WTC11 (cell line): ENCODE results near the gene C12orf43. TPM values are rescaled to one million over a fixed set of nuclear protein-coding genes. Genes with fewer than 3 reads are reported as not detected.

Experiments used
- ATAC-seq: fragments of 200-7000 bp; cut with Tn5 transposase; 2 replicates; pipeline ENCODE4 v1.10.0; 2021; ENCODE audit warnings: mild to moderate bottlenecking, moderate library complexity
- CTCF ChIA-PET: fragments of 300-600 bp; sonication (Branson Sonifier 250); formaldehyde crosslinking; loops from one replicate; lab custom pipeline; 2021; ENCODE audit warnings: antibody characterized with exemption; lab: Charles Lee
- POLR2A ChIA-PET: fragments of 350-600 bp; sonication (Branson Sonifier 250); formaldehyde crosslinking; loops from one replicate; lab custom pipeline; 2021; ENCODE audit warnings: antibody characterized with exemption; lab: Charles Lee
- DNase-seq: peaks from one replicate; pipeline ENCODE4 v3.0.0; 2021; ENCODE audit warnings: low spot score
- H3K27ac Mint-ChIP-seq: 2 replicates; pipeline ENCODE4 v1.8.0; 2021; ENCODE audit warnings: mixed read lengths
- H3K27me3 Mint-ChIP-seq: 2 replicates; pipeline ENCODE4 v1.8.0; 2021; ENCODE audit warnings: low read depth, mild to moderate bottlenecking, moderate library complexity, mixed read lengths
- H3K36me3 Mint-ChIP-seq: 2 replicates; pipeline ENCODE4 v1.8.0; 2021; ENCODE audit warnings: mixed read lengths
- H3K4me1 Mint-ChIP-seq: 2 replicates; pipeline ENCODE4 v1.8.0; 2022; ENCODE audit warnings: mixed read lengths
- H3K4me3 Mint-ChIP-seq: 2 replicates; pipeline ENCODE4 v1.8.0; 2021; ENCODE audit warnings: mild to moderate bottlenecking, moderate library complexity, mixed read lengths
- H3K9me3 Mint-ChIP-seq: 2 replicates; pipeline ENCODE4 v1.8.0; 2021; ENCODE audit warnings: mixed read lengths
- CTCF ChIP-seq: fragments of 200-600 bp; IDR thresholded peaks from 2 replicates; pipeline ENCODE4 v1.8.0; 2022; ENCODE audit warnings: antibody characterized with exemption
- FOXP1 ChIP-seq: sonication (generic); formaldehyde crosslinking; IDR thresholded peaks from 2 replicates; pipeline ENCODE4 v1.8.0; 2022; ENCODE audit warnings: missing genetic modification reagents, mild to moderate bottlenecking, moderate library complexity, borderline replicate concordance
- HMGA2 ChIP-seq: fragments of 250-450 bp; sonication (Bioruptor Pico); IDR thresholded peaks from 2 replicates; pipeline ENCODE4 v1.4.0; 2021; ENCODE audit warnings: mild to moderate bottlenecking, moderate library complexity
- HMGXB4 ChIP-seq: sonication (generic); formaldehyde crosslinking; IDR thresholded peaks from 2 replicates; pipeline ENCODE4 v1.8.1; 2023; ENCODE audit warnings: mild to moderate bottlenecking, moderate library complexity, missing genetic modification reagents
- IRF2 ChIP-seq: sonication (generic); formaldehyde crosslinking; IDR thresholded peaks from 2 replicates; pipeline ENCODE4 v1.8.0; 2022; ENCODE audit warnings: low read depth, missing genetic modification reagents, borderline replicate concordance
- NFYB ChIP-seq: sonication (generic); formaldehyde crosslinking; conservative IDR thresholded peaks from 2 replicates; pipeline ENCODE4 v1.8.0; 2022; ENCODE audit warnings: low read depth, missing genetic modification reagents
- PRRX2 ChIP-seq: fragments of 250-450 bp; sonication (Bioruptor Pico); IDR thresholded peaks from 2 replicates; pipeline ENCODE4 v1.8.0; 2021; ENCODE audit warnings: mild to moderate bottlenecking
- SMAD3 ChIP-seq: sonication (generic); formaldehyde crosslinking; IDR thresholded peaks from 2 replicates; pipeline ENCODE4 v1.8.0; 2022; ENCODE audit warnings: missing genetic modification reagents, mild to moderate bottlenecking, borderline replicate concordance
- TCF7 ChIP-seq: sonication (generic); formaldehyde crosslinking; IDR thresholded peaks from 2 replicates; pipeline ENCODE4 v1.8.0; 2022; ENCODE audit warnings: mild to moderate bottlenecking, low read depth, missing genetic modification reagents, moderate library complexity
- TP53 ChIP-seq: sonication (generic); formaldehyde crosslinking; IDR thresholded peaks from 2 replicates; pipeline ENCODE4 v1.8.1; 2023; ENCODE audit warnings: mild to moderate bottlenecking, missing genetic modification reagents
- ZNF232 ChIP-seq: sonication (generic); formaldehyde crosslinking; IDR thresholded peaks from 2 replicates; pipeline ENCODE4 v1.8.0; 2022; ENCODE audit warnings: mild to moderate bottlenecking, missing genetic modification reagents
- ZNF263 ChIP-seq: sonication (generic); formaldehyde crosslinking; IDR thresholded peaks from 2 replicates; pipeline ENCODE4 v1.8.1; 2022; ENCODE audit warnings: low read depth, mild to moderate bottlenecking, moderate library complexity, missing genetic modification reagents
- ZNF512 ChIP-seq: sonication (generic); formaldehyde crosslinking; IDR thresholded peaks from 2 replicates; pipeline ENCODE4 v1.8.1; 2022; ENCODE audit warnings: missing genetic modification reagents, borderline replicate concordance
- ZNF532 ChIP-seq: fragments of 250-450 bp; sonication (Bioruptor Pico); IDR thresholded peaks from 2 replicates; pipeline ENCODE4 v1.9.0; 2021; ENCODE audit warnings: mild to moderate bottlenecking, borderline replicate concordance
- total RNA-seq: library from RNA; stranded (reverse); gene quantifications from 3 replicates; pipeline ENCODE4 v1.2.3, GENCODE V29; 2021

C12orf43 gene
- total RNA-seq, 1 experiment from 2014 or later = 20.7 TPM

GRCh38 chr12:121008347-121009098 lies 7.8 kb downstream of the C12orf43 start:
- peaks cover 56% of the 10 kb centered on the region for H3K36me3 Mint-ChIP-seq
- POLR2A ChIA-PET = no interaction called here
- no peaks in the 10 kb centered on the region for H3K9me3 Mint-ChIP-seq
- H3K4me3 Mint-ChIP-seq = no peak overlapping the region
- TF ChIP-seq ZNF263 (CRISPR knock-in tag) (no peak), ZNF532 (no peak), PRRX2 (CRISPR knock-in tag) (no peak)
- TF ChIP-seq, all 79 proteins: peak for 0
- ATAC-seq = no peak
- no peak overlapping the region for H3K27ac Mint-ChIP-seq
- CTCF ChIA-PET = interaction anchor here (0.6 to 1.9 kb wide), 4 partner anchors 21 to 106 kb away, joined by 3 to 11 read pairs (median 4); no protein-coding TSS in a partner anchor
- DNase-seq = no peak
- no peaks in the 10 kb centered on the region for H3K27me3 Mint-ChIP-seq
- peaks cover 2% of the 10 kb centered on the region; the same call in 1 of the 2 replicates for H3K4me1 Mint-ChIP-seq

GRCh38 chr12:121005346-121005815 lies 10.9 kb downstream of the C12orf43 start:
- TF ChIP-seq TP53 (CRISPR knock-in tag) = no peak
- TF ChIP-seq CTCF = peak; percentile 80
- 0 out of 2 replicates have a peak, but pooled peaks have one; percentile 28 for TF ChIP-seq SMAD3 (CRISPR knock-in tag)
- TF ChIP-seq HMGXB4 (CRISPR knock-in tag) = no peak
- TF ChIP-seq ZNF512 = no peak
- TF ChIP-seq, all 79 proteins: peak for 2
- peak overlapping the region; percentile 87 for H3K27ac Mint-ChIP-seq
- CTCF ChIA-PET = interaction anchor here (0.5 to 2.8 kb wide), 89 partner anchors 8 to 1072 kb away, joined by 3 to 35 read pairs (median 4); partner anchors contain the start of genes C12orf43, CABP1, HNF1A and P2RX7
- H3K9me3 Mint-ChIP-seq = no peaks in the 10 kb centered on the region
- peaks cover 2% of the 10 kb centered on the region; the same call in 1 of the 2 replicates for H3K4me1 Mint-ChIP-seq
- no peak overlapping the region for H3K4me3 Mint-ChIP-seq
- H3K27me3 Mint-ChIP-seq = no peaks in the 10 kb centered on the region
- H3K36me3 Mint-ChIP-seq = peaks cover 50% of the 10 kb centered on the region
- ATAC-seq (peak; percentile 78), DNase-seq (peak; percentile 84)
- POLR2A ChIA-PET = interaction anchor here (1.1 to 1.2 kb wide), 2 partner anchors 32 to 356 kb away, joined by 3 to 4 read pairs; no protein-coding TSS in a partner anchor

GRCh38 chr12:121004253-121004815 lies 12.0 kb downstream of the C12orf43 start:
- ChIA-PET CTCF (interaction anchor here (0.8 to 2.8 kb wide), 26 partner anchors 12 to 439 kb away, joined by 3 to 30 read pairs (median 5); partner anchors contain the start of genes P2RX7 and POP5), POLR2A (no interaction called here)
- Mint-ChIP-seq H3K36me3 (peaks cover 44% of the 10 kb centered on the region), H3K4me1 (peaks cover 5% of the 10 kb centered on the region), H3K9me3 (no peaks in the 10 kb centered on the region), H3K27ac (no peak overlapping the region), H3K4me3 (no peak overlapping the region), H3K27me3 (no peaks in the 10 kb centered on the region)
- ATAC-seq = no peak
- no peak for DNase-seq
- TF ChIP-seq NFYB (CRISPR knock-in tag) = no peak
- TF ChIP-seq IRF2 (CRISPR knock-in tag) = no peak
- no peak for TF ChIP-seq SMAD3 (CRISPR knock-in tag)
- TF ChIP-seq HMGA2 (CRISPR knock-in tag) = no peak
- TF ChIP-seq ZNF232 (CRISPR knock-in tag) = no peak
- TF ChIP-seq TCF7 (CRISPR knock-in tag) = no peak
- no peak for TF ChIP-seq FOXP1 (CRISPR knock-in tag)
- TF ChIP-seq ZNF532 = no peak
